GM21723 (cell line): Measurements from ENCODE around the gene TPSD1.
"Not testable (repeated sequence)": the region's sequence is repeated elsewhere in the genome, so short reads cannot be mapped to it uniquely, and the experiment has no call there.

Experiments
- ATAC-seq: cut with Tn5 transposase; IDR thresholded peaks from one replicate; pipeline ENCODE4 v1.9.1; 2021; ENCODE audit warnings: mild to moderate bottlenecking, moderate library complexity; ENCODE audit not compliant: unreplicated experiment

The TPSD1 gene

DNA sequence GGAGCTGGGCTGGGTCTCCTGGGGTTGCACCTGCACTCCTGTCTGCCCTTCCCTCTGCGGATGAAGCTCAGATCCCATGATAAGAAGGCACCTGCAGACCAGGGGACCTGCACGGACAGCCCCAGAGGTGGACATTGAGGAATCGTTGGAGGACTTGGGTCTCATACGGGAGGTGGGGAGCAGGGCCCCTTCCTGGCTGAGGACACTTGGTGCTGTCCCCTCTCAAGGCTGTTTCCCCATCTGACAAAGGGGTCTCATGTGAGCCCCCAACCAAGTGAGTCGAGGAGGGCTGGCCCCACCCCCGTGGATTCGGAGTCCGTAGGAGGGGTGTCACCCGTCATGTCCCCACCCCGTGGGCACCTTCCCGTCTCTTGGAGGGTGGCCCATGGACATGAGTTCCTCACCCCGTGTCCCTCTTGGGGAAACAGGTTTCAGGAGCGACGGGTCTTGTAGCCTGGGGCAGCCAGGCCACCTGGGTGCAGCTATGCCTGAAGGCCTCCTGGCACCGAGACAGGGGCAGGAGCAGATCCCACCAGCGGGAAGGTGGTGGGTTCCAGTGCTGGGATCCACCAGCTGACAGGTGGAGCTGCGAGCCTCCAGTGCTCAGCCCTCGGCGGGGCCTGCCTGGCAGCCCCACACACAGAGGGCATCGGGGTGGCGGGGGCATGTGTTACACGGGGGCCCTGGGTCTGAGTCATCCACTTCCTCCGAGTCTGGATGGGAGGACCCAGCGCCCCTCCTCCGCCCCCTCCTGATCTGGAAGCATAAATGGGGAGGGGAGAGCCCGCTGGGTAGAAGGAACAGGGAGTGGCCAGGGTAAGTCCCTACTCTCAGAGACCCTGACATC, at the start of gene TPSD1:
Gene TPSD1 (plus strand): TSS at position 794 of the 847 bp plus-strand sequence. CDS start 212 bp downstream, outside the sequence.
- not testable (repeated sequence) for ATAC-seq

GRCh38 chr16:1206326-1206725, 49.5 kb upstream of the TPSD1 start:
- ATAC-seq, result no peak

GRCh38 chr16:1206786-1207185, 49.1 kb upstream of the TPSD1 start:
- ATAC-seq, result no peak

DNA sequence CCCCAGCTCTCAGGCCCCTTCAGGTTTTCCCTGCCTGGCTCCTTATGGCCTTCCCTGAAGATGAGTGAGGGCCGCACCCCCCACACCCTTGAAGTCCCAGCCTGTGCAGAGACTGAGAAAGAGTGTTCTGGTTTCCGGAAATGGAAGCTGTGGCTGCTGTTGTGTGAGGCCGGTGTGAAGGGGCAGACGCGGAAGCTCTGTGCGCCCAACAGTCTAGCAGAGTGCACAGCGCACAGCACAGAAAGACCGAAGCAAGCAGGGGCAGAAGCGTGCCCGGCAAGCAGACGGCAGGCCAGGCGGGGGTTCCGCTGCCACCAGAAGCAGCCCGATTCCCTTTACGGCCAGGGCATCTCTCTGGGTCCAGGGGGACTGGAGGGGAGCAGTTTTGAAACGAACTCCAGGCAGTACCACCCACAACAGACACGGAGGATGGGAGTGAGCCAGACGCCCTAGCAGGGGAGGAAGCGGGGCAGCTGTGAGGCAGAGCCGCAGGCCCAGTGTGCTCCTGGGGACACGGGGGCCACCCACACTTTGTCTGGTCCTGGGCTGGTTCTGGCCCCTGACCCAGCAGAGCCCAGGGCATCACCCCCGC, 47.5 kb upstream of the TPSD1 start:
- no peak for ATAC-seq

DNA sequence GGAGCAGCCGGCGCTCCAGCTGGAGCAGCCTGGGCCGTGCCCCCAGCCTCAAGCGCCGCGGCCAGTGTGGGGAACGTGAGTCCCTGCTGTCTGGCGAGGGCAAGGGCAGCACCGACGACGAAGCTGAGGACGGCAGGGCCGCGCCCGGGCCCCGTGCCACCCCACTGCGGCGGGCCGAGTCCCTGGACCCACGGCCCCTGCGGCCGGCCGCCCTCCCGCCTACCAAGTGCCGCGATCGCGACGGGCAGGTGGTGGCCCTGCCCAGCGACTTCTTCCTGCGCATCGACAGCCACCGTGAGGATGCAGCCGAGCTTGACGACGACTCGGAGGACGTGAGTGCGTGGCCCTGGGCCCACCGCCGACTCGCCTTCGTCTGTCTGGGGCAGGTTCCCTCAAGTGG, 46.8 kb upstream of the TPSD1 start:
- no peak for ATAC-seq

GRCh38 chr16:1210461-1210860, 45.4 kb upstream of the TPSD1 start:
- ATAC-seq, result no peak

- ATAC-seq, result no peak
Measured at GRCh38 chr16:1211451-1212268, 44.2 kb upstream of the TPSD1 start.

DNA sequence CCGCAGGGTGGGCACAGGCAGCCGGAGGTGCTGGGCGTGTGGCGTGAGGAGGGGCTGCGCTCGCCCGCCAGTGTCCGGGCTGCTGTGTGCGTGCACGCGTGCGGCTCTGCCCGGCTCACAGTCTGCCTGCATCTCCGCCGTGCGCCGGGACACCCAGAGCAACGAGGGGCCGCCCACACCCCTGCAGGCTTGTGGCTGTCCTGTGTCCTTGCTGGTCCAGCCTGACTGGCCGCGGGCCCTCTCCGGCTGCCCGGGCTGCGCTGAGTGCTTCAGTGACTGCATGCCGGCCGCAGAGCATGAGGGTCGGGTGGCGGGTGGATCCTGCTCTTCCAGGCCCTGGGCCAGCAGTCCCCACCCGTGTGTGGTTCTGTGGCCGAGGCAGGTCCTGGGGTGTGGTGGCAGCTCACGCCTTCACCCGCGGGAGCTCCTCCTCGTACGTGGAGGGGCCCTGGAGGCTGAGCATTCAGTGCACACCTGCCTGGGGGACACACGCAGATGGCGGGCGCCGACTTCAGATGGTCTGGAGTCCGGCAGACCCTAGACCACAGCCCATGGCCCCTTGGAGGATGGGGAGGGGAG, 43.2 kb upstream of the TPSD1 start:
- ATAC-seq, result no peak

GRCh38 chr16:1213231-1213630, 42.6 kb upstream of the TPSD1 start:
- no peak for ATAC-seq

DNA sequence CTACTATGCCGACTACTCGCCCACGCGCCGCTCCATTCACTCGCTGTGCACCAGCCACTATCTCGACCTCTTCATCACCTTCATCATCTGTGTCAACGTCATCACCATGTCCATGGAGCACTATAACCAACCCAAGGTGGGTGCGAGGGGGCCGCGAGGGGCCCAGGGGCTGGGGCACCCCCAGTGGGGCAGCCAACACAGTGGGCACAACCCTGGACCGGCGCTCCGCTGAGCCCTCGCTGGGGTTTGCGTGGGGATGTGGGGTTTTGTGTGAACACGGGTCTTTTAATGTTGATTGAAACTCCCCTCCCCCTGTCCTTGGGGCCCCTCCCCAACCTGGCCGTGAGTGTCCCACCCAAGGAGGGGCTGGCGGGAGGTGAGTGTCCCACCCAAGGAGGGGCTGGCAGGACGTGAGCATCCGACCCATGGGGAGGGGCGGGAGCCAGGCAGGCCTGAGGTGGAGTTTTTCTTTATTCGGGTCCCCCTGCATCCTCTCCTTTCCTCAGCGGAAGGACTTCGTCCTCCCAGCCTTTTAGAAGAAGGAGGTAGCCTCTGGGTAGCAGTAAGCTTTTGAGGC, 42.0 kb upstream of the TPSD1 start:
- no peak for ATAC-seq

DNA sequence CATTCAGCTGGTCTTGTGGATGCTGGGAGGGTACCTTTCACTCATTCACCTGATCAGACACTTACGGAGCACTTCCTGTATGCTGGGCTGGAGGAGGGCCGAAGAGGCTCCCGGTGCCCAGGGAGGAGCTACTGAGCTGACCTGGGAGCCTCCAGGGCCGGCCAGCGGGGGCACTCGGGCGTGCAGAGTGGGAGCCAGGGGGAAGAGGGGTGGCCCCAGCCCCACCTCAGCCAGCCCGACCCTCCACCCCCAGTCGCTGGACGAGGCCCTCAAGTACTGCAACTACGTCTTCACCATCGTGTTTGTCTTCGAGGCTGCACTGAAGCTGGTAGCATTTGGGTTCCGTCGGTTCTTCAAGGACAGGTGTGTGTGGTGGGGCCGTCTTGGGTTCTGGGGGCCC, 41.1 kb upstream of the TPSD1 start:
- ATAC-seq, result no peak

- ATAC-seq, result no peak
Measured at GRCh38 chr16:1215574-1216295, 40.1 kb upstream of the TPSD1 start.

DNA sequence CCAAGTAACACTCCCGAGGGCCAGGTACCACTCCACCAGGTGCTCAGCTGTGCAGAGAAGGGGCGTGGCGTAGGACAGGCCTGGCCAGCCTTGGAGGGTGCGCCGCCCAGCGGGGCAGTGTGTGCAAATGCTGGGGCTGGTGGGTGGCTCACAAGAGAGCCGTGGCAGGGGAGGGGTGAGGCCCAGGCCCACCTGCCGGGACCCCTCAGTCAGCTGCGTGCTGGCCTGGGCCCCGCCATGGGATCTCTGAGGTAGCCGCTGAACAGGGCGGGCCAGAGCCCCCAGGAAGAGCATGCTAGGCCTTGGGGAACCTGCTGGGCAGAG, 39.6 kb upstream of the TPSD1 start:
- ATAC-seq, result no peak

DNA sequence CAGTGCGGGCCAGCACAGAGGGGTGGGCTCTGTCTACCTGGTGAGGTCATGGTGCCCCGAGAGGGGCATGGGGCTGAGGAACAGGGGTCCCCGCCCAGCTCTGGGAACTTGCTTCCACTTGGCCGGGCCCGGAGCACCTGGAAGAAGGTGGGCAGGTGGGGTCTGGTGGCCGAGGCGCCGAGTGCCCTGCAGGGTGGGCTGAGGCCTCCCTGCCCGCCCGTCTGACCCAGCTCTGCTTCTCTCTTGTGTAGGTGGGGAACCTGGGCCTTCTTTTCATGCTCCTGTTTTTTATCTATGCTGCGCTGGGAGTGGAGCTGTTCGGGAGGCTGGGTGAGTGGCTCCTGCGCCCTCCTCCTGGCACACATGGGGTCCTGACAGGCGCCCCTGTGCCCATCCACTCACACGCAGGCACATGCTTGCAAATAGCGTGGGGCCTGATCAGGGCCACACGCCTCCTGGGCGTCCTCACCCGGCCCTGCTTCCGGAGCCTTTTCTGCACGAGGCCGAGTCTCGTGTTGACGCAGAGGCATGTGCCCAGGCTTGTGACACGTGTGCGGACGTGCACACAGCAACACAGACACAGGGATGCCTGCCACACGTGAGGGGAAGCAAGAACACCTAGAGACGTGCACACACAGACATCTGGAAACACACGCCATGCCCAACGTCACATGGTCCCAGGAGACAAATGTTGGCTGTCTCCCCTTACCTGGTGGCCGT, 39.0 kb upstream of the TPSD1 start:
- ATAC-seq, result no peak

- no peak for ATAC-seq
Measured at GRCh38 chr16:1217526-1217925, 38.3 kb upstream of the TPSD1 start.

DNA sequence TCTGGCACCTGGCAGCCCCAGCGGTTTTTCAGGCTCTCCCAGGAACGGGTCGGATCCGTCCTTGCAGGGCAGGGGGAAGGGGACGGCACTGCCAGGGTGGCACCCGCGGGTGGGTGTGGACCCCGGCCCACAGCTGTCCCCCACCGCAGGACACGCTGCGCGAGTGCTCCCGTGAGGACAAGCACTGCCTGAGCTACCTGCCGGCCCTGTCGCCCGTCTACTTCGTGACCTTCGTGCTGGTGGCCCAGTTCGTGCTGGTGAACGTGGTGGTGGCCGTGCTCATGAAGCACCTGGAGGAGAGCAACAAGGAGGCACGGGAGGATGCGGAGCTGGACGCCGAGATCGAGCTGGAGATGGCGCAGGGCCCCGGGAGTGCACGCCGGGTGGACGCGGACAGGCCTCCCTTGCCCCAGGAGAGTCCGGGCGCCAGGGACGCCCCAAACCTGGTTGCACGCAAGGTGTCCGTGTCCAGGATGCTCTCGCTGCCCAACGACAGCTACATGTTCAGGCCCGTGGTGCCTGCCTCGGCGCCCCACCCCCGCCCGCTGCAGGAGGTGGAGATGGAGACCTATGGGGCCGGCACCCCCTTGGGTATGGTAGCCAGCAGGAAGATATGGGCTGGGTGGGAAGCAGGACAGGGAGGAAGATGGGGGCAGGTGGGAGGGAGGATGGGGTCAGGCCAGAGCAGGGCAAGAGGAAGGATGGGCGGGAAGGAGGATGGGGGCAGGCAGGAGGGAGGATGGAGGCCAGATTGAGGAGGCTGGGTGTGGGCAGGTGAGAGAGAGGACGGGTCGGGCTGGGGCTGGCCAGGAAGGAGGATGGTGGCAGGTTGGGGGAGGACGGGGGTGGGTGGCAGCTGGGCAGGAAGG, 37.6 kb upstream of the TPSD1 start:
- no peak for ATAC-seq

GRCh38 chr16:1218930-1219611, 36.8 kb upstream of the TPSD1 start:
- no peak for ATAC-seq

DNA sequence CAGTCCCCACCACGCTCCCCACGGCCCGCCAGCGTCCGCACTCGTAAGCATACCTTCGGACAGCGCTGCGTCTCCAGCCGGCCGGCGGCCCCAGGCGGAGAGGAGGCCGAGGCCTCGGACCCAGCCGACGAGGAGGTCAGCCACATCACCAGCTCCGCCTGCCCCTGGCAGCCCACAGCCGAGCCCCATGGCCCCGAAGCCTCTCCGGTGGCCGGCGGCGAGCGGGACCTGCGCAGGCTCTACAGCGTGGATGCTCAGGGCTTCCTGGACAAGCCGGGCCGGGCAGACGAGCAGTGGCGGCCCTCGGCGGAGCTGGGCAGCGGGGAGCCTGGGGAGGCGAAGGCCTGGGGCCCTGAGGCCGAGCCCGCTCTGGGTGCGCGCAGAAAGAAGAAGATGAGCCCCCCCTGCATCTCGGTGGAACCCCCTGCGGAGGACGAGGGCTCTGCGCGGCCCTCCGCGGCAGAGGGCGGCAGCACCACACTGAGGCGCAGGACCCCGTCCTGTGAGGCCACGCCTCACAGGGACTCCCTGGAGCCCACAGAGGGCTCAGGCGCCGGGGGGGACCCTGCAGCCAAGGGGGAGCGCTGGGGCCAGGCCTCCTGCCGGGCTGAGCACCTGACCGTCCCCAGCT, 35.7 kb upstream of the TPSD1 start:
- ATAC-seq, result no peak
